Measurements from ENCODE around the gene ORMDL1.

DNA sequence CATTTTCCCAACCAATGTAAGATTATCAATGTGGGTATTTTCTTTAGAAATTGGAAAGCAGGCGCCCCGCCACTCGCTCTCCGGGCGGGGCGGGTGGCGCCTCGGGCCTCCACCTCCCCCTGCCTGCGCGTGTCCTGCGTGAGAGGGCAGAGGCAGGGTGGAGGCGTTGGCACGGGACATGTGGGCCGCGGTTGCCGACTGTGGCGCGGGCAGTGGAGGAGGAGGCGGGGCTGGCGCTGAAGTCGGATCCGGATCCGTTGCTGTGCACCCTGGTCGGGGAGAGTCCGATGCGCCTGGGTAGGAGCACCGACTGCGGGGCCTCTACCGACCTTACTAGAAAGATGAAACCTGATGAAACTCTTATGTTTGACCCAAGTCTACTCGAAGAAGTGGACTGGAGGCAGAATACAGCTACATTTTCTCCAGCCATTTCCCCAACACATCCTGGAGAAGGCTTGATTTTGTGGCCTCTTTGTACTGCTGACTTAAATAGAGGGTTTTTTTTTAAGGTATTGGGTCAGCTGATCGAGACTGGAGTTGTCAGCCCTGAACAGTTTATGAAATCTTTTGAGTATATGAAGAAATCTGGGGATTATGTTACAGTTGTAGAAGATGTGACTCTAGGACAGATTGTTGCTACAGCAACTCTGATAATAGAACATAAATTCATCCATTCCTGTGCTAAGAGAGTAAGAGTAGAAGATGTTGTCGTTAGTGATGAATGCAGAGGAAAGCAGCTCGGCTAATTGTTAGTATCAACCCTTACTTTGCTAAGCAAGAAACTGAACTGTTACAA is 38.0 kb upstream of the ORMDL1 start:
- TF ChIP-seq, protein P1, sequence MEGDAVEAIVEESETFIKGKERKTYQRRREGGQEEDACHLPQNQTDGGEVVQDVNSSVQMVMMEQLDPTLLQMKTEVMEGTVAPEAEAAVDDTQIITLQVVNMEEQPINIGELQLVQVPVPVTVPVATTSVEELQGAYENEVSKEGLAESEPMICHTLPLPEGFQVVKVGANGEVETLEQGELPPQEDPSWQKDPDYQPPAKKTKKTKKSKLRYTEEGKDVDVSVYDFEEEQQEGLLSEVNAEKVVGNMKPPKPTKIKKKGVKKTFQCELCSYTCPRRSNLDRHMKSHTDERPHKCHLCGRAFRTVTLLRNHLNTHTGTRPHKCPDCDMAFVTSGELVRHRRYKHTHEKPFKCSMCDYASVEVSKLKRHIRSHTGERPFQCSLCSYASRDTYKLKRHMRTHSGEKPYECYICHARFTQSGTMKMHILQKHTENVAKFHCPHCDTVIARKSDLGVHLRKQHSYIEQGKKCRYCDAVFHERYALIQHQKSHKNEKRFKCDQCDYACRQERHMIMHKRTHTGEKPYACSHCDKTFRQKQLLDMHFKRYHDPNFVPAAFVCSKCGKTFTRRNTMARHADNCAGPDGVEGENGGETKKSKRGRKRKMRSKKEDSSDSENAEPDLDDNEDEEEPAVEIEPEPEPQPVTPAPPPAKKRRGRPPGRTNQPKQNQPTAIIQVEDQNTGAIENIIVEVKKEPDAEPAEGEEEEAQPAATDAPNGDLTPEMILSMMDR (conservative IDR thresholded peaks at IDR 0.05; ENCODE audit: low read depth, low read length), result no peak
- no peak for TF ChIP-seq EZH2 (IDR thresholded peaks at IDR 0.05; ENCODE audit: borderline replicate concordance, low read depth, low read length, poor library complexity, severe bottlenecking)

Measured in A673 (cell line).